Stimulated activated CD4-positive, alpha-beta T cell treated with anti-CD3 and anti-CD28 coated beads, Interleukin-2, amount 100 ng/mL, for 48 hours (primary cell): ENCODE data around the gene ADAMTS2.

Experiments used
- DNase-seq, 2 donors: peaks; one replicate each; pipeline ENCODE4 v3.0.0-alpha.2; 2020

ADAMTS2 gene

DNA sequence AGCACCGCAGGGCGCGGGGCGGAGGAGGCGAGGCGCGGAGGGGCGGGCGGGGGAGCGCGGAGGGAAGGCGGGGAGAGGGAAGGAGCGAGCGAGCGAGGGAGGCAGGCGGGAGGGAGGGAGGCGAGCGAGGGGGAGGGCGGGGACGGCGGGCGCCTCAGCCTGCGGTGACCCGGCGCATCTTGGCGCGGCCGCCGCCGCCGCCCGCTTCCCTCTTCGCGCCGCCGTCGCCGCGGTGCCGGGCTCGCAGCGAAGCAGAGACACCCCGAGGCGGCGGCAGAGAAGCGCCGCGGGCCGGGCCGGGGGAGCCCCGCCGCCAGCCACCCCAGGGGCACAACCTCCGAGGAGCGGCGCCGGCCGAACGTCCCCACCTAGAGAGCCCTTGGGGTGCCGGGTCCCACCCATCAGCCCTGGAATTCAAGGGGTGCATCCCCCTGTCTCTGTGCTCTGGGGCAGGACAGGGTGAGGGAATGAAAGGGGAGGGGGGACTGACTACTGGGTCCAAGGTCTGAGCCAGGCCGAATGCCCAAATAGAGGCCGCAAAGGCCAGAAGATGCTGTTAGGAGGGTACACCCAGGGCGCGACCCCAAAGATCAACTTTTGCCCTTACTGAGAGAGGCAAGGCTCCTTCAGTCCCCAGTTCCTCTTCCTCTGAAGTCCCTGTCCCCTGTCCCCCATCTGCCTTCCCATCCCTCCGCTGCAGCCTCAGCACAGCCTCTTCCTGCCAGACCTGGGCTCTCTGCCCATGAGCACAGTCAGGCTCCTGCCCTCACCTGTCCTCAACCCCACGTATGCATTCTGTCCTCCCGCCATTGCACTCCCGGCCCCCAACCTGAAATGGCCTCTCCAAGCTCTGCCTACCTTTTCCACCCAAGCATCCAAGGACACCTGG, at the start of gene ADAMTS2:
TSS of gene ADAMTS2 (minus strand) at position 29 of the 889 bp plus-strand sequence. CDS start 133 bp downstream, outside the sequence.
- peak in 1 of 2 donors; percentile 2 for DNase-seq

DNA sequence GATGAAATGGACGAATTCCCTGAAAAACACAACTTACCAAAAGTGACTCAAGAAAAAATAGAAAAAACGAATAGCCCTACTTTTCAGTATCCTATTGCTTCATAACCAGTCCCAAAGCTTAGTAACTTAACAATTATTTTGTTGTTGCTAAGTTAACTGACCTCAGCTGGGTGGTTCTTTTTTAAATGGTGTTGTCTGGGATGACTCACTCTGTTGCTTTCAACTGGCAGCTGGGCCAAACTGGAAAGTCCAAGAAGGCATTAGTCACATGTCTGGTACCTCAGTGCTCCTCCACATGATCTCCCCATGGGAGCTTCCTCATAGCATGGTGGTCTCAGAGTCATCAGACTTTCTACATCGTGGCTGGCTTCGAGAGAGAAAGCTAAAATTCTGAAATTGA, 47.8 kb upstream of the ADAMTS2 start:
- DNase-seq: no peak

DNA sequence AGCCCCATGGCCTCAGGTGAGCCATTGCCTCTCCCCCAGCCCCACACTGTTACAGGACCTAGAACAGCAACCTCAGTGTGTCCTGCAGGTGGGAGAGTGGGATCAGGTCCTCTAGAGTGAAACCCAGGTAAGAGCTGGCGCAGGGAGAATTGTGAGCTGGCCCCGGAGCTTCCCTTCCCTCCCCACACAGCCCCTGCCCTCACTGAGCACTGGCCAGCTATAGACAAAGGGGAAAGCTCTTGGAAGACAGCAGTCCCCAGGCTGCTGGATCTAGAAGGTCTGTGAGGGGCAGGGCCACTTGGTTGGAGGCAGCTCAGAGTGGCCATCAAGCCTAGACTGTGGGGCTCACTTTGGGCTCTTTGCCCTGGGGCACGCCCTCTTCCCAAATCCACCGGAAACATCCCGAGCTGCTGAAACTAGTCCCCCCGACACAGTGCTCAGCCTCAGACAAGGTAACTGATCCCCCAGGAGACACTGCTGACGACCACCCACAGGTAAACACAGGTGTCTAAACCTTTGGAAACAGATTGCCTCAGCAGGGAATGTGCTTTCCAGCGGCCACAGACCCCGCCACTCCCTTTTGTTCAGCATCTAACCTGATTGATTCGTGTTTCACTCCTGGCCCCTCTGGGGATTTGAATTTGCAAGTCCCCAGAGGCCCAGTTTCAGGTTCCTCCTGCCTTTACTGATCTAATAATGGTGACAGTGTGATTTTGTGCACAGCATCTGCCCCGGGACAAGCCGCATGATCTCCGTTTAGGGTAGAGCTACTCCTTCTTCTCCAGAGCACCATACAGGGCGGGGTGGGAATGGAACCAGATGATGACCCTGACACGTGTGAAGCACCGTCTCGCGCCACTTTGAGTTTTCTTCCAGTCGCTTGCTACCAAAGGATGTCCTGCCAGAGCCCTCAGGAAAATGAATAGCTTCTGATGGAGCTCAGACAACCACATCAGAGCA, 42.2 kb upstream of the ADAMTS2 start:
- DNase-seq: no peak

DNA sequence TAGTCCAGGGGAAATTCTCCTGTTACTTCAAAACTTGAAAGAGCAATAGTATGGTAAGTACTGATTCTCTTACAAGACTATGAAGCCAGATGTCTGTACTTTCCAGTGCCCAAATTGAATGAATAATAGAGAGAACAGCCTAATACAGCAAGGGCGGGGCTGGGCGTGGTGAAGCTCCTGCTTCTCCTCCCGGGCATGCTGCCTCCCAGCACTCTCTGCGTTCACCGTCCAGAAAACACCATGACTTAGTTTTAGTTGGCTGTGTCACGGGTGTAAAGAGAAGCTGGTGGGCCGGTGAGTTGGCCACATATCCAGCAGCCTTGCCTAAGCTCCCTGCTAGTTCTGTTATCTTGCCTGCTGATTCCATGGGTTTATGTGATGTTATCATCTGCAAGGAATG, 40.7 kb upstream of the ADAMTS2 start:
- no peak for DNase-seq

DNA sequence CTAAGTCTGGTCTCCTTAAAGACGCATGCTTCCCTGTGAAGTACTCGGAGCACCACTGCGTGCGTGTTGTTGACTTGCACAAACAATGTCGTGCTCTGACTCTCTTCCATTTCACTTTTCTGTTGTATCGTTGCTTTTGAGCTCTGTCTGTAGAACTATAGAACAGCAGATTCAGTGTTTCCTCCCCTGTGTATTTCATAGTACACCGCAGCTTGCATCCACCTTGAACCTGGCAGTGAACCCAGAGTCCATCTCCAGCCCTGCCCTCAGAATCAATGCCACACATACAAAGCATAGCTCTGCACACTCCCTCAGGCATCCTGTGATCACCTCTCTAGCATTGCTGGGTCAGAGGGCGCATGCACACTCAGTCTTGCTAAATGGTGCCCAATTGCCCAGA, 37.2 kb upstream of the ADAMTS2 start:
- DNase-seq: no peak

DNA sequence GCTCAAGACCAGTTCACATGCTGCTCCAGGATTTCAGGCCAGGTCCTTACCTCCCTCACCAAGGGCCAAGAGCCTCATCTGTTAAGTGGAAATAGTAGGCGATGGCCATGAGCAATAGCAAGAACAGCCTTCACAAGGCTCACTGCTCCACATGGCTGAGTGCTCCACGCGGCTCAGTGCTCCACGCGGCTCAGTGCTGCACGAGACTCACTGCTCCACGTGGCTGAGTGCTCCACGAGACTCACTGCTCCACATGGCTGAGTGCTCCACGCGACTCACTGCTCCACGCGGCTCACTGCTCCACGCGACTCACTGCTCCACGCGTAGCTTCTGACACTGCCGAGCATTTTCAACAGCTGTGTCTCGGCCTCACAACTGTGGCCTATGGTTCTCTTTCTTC, 36.4 kb upstream of the ADAMTS2 start:
- DNase-seq: no peak

DNA sequence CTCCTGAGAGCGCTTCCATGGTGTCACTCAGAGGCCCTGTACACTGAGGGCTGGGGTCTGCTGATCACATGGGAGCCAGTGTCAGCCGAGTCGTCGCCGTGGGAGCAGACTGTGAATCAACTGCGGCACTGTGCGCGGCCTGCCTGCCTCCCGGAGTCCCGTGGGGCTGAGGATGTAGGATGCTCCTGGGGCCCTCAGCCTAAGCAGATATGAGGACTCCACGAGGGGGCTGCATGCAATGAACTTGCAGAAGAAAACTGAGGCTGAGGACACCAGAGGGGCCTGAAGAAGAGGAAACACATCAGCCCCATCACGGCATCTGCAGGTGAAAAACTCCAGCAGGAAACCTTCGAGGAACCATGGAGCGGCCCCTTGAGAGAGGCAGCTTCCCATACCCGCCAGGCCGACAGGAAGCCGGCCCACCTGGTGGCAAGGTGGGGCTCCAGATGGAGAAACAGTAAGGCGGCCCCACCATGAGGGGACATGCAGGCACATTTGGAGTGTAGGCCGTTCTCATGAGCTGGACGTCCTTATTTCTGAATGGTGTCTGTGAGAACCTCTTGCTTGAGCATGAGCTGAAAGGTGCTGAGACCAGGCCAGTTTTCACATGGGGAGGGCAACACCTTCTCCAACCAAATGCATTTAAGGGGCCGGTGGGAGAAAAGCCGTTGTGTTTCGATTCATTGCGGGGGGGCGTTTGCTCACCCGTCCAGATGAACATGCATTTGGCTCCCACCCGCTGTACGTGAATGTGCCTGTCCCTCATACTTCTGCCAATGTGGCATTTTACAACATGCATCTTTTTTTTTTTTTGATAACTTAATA, 35.2 kb upstream of the ADAMTS2 start:
- no peak for DNase-seq

DNA sequence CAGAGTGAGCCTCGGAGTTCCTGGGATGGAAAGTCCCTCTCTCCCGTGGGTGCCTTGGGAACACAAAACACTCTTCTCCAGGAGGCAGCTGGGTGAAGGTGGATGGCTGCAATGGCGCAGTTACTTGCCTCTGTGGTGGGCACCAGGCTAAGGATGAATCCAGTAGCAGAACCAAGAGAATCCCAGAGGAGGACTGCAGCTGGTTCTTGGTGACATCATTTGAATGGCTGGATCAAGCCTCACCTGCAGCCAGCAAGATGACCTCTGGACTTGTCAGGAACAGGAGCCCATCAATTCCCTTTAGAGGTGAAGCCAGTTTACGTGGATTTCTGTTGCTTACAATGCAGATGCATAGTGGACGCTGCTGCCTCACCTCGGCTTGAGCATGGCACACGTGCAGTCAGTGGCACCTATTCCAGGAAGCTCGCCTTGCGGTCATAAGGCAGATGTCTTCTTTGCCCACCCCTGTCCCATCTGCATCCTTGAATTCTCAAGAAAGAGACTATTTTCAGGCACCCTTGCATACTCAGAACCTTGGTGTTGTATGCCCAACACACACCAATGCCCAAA, 34.1 kb upstream of the ADAMTS2 start:
- no peak for DNase-seq

DNA sequence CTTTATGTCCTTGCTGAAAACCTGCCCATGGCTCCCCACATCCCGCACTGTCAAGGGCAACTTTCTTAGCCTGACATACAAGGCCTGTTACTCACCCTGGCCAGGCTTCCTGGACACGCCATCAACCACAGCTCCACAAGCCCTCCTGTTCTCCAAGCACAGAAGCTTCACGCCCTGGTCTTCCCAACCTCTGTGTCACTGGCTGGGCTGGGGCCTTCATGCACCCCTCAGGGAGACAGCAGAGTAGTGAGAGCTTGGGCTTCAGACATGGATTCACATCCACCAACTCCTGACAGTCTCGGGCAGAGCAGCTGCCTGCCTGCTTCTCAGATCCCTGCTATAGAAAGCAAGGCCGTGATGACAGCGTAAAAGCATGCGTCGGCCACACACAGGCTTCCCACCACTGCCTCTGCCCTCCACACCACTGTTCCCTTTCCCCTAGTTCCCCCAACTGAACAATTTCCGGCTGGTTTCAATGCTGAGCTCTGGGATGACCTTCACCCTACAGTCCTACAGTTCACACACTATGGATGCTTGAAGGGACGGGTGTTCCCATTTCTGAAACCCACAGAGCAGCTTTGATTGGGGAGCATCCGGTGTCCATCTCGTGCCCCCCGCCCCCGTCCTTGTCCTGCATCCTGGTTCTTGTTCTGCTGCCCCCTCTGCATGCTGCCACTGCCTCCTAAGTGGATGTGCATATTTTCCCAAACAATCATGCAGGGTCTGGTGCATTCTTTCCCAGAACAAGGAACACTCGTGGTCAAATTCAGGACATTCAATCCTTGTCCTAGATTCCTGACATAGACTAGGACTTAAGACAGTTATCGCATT, 33.4 kb upstream of the ADAMTS2 start:
- no peak for DNase-seq

DNA sequence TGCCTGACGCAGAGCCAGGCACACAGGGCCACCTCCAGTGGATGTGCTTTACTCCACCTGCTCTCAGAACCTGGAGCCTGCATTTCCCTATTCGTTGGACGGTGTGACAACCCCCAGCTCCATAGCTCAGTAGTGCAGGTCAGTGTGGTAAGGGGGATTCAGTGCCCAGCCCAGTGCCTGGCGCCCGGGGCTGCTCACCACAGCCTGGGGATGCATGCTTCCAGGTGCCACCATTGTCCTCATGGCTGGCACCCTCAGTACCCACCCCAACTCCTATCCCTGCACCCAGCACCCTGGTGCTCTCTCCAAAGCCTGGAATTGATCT, 32.8 kb upstream of the ADAMTS2 start:
- DNase-seq: no peak

DNA sequence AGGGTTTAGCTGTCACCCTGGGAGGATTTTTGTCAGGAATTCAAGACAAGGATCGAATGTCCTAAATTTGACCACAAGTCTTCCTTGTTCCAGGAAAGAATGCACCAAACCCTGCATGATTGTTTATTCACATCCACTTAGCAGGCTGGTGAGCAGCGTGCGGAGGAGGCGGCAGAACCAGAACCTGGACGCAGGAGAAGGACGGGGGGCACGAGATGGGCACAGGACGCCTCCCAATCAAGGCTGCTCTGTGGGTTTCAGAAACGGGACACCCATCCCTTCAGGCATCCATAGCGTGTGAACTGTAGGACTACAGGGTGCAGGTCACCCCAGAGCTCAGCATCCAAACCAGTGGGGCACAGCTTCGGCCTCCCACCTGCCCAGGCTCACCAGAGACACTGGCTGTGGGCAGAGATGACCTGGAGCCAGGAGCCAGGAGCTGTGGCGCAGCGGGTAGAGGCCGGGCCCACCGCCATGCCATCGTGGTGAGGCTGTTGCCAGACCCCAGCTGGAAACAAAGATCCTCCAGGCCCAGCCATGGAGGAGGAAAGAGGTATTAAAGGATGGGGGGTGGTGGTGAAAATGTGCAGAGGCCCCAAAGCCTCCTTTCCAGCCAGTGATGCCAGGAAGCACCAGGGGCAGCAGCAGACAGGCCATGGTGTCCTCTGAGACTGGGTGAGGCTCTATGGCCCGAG, 32.3 kb upstream of the ADAMTS2 start:
- no peak for DNase-seq

DNA sequence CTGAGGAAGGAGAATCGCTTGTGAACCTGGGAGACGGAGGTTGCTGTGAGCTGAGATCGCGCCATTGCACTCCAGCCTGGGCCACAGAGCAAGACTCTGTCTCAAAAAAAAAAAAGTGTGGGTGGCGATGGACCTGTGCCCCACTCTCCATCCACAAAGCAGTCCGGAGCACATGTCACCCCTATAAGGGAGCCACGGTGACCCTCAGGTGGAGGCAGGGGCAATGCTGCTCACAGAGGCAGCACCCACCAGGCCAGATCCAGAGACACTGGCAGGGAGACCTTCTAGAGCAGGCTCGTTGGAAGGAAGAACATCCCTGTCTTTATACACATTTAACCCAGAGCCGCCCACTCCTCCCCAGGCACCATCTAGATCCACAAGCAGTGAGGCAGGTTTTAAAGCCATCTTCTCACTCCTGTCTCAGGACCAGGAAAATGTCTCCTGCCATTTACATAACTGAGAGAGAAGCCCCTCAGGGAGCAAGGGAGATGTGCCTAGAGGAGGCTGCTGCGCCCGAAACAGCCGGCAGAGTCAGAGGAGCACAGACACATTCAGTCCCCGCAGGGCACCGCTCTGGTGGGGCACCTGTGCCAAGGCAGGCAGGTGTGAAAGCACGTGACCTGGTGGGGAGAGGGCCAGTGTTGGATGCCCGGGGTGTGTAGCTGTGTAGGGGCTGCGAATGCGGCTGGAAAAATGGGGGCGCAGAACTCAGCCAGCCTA, 31.6 kb upstream of the ADAMTS2 start:
- DNase-seq: no peak

DNA sequence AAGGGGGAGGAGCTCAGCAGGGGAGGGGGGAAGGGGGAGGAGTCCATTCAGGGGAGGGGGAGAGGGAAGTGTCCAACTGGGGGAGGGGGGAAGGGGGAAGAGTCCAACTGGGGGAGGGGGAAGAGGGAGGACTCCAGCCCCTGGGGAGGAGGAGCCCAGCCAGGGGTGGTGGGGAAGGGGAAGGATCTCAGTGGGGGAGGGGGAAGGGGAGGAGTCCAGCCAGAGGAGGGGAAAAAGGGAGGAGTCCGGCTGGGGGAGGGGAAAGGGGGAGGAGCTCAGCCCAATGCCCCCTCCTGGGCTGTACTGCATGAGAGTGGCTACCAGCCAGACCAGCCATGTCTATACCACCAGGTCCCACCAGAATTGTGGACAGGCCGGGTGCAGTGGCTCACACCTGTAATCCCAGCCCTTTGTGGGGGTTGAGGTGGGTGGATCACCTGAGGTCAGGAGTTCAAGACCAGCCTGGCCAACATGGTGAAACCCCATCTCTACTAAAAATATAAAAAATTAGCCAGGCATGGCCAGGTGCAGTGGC, 30.6 kb upstream of the ADAMTS2 start:
- no peak for DNase-seq

DNA sequence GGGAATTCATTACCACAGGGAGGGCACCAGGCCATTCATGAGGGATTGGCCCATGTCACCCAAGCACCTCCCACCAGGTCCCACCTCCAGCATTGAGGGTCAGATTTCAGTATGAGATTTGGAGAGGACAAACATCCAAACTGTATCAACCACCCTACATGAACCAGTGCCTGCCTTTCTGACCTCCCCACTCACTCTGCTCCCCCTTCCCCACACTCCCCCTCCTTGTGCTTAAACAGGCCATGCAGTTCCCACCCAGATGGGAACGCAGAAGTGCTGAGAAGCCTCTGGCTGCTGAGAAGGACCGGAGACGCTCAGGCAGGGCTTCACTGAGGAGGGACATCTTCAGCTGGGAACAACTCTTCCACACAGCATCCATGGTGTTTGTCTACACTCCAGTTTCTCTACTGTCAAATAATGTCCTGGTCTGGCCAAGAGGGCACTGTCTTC, 30.0 kb upstream of the ADAMTS2 start:
- DNase-seq: no peak

DNA sequence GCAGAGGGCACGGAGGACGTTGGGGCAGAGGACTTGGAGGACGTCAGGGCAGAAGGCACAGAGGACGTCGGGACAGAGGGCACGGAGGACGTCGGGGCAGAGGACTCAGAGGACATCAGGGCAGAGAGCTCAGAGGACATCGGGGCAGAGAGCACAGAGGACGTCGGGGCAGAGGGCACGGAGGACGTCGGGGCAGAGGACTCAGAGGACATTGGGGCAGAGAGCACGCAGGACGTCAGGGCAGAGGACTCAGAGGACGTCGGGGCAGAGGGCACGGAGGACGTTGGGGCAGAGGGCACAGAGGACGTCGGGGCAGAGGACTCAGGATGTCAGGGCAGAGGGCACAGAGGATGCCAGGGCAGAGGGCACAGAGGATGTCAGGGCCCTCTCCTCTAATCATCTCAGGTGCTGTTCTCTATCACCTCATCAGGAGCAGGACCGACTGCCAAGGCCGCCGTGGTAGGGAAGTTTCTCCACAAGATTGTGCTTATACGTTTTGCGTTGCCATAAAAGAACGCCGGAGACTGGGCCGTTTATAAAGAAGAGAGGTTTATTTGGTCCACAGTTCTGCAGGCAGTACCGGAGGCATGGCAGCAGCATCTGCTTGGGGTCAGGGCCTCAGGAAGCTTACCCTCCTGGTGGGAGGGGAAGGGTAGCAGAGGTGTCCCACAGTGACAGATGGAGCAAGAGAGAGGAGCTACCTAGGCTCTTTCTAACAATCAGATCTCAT, 29.4 kb upstream of the ADAMTS2 start:
- DNase-seq: no peak

DNA sequence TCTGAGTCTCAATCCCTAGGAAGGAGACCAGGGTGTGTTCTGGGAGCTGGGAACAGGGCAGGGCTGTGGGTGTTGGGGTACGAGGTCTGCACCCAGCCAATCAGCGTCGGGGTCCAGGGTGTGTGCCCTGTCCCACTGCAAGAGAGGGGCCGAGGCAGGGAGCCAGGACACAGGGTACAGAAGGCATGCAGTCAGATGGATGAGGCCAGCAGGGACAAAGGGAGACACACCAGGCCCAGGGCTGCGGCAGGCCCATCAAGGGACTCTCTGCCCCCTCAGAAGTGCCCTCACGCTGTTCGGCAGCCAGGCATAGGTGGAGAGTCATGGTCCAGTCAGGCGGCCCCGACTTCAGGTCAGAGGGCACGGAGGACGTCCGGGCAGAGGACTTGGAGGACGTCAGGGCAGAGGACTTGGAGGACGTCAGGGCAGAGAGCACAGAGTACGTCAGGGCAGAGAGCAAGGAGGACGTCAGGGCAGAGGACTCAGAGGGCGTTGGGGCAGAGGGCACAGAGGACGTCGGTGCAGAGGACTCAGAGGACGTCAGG, 28.8 kb upstream of the ADAMTS2 start:
- no peak for DNase-seq

DNA sequence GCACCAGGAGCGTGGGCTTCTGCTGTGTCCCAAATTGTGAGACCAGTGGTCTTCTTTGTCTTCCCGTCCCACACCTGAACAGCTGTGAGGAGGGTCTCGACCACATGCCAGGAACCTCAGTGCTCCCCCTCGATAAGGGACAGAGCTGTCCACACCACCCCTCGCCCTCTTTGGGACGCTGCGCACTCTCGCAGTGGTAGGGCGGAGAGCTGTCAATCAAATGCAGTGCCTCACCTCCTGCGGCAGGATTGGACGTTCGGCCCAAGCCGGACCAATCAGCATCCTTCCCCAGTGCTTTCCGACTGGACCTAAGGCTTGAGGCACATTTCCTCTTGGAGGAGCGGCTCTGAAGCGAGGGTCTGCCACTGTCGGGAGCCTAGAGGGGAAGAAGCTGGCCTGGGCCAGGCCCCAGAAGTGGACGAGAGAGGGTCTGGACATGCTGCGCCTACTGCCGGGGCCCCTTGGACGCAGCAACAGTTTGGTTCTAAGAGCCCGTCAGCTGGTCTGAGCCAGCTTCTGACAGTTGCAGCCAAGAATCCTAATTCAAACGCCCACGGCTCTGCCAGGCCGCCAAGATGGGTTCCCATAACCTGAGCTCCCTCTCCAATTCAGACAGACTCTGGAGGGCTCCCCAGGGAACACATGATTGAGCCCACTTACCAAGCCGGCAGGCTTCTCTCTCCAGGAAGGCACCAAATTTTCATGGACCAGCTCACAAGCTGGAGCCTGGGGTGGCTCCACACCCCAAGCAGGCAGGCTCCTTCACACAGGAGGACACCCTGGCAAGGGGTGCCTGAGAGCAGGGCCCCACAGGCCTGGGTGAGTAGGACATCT, 28.1 kb upstream of the ADAMTS2 start:
- DNase-seq: no peak
